H1 (cell line): ENCODE data around the gene MPV17L2. TPM values are rescaled to one million over a fixed set of nuclear protein-coding genes. Genes with fewer than 3 reads are reported as not detected.

Experiments
- EZH2 ChIP-seq: fragments of 200-600 bp; sonication (generic); IDR thresholded peaks from 2 replicates; pipeline ENCODE4 v1.7.1; 2012; ENCODE audit warnings: low read depth, mild to moderate bottlenecking, moderate library complexity, low read length, inconsistent platforms; ENCODE audit not compliant: severe bottlenecking
- RNF2 ChIP-seq: fragments of 200-900, 300-1000 bp; sonication (generic); IDR thresholded peaks from 2 replicates; pipeline ENCODE4 v1.7.1; 2016; ENCODE audit warnings: borderline replicate concordance, low read depth, mild to moderate bottlenecking, antibody characterized with exemption, low read length; ENCODE audit not compliant: poor library complexity, severe bottlenecking; ENCODE audit errors: missing control alignments
- SP1 ChIP-seq: IDR thresholded peaks from 2 replicates; pipeline ENCODE4 v1.6.1; 2011; ENCODE audit warnings: low read depth, low read length
- TBP ChIP-seq: IDR thresholded peaks from 2 replicates; pipeline ENCODE4 v1.6.1; 2011; ENCODE audit warnings: low read depth, low read length, improper control_type of control experiment
- TCF12 ChIP-seq: IDR thresholded peaks from 2 replicates; pipeline ENCODE4 v1.6.1; 2011; ENCODE audit warnings: low read depth, mild to moderate bottlenecking, low read length
- ZNF274 ChIP-seq: IDR thresholded peaks from 2 replicates; pipeline ENCODE4 v1.7.0; 2012; ENCODE audit warnings: low read length, borderline replicate concordance; ENCODE audit errors: extremely low read depth
- polyA plus RNA-seq, 7 experiments: library from polyadenylated mRNA; depleted of rRNA in 3 of 7; stranded (reverse) in 5 of 7; unstranded in 2 of 7; fragments of >200 nt in 5 of 7; fragments of 200-250 nt in 2 of 7; gene quantifications; 1 replicate in 5 of 7; 2 replicates in 1 of 7; 4 replicates in 1 of 7; pipeline versions ENCODE4 v1.2.1 to v1.2.3, GENCODE V29; 2011 to 2013; ENCODE audit warnings: missing spikeins in 2 of 7, mixed read lengths in 2 of 7
- total RNA-seq: library from RNA; stranded (reverse); fragmentation: NEBNext Ultra II Directional; extraction: Animal tissue kit (Norgen Biotek cat#: 25700); gene quantifications from 2 replicates; pipeline ENCODE4 v1.2.1, GENCODE V29; 2021

Gene MPV17L2
- total and polyA plus RNA-seq, 2 of the 8 experiments (the other 6 are each of a cell fraction or from before 2014, with no cell fraction given) = 24.2 to 82.6 TPM

GRCh38 chr19:18165794-18166544, 27.0 kb upstream of the MPV17L2 start (continued):
- TF ChIP-seq TCF12 (no peak), RNF2 (no peak), EZH2 (no peak), TBP (no peak), ZNF274 (no peak), SP1 (no peak)
- TF ChIP-seq, all 59 proteins: peak for 0
